ENCODE results near the gene SF3B2. TPM values are rescaled to one million over a fixed set of nuclear protein-coding genes. Genes with fewer than 3 reads are reported as not detected.

Gene SF3B2
- total and polyA plus RNA-seq, 9 of the 15 experiments (the other 6 are each of a cell fraction or from before 2014, with no cell fraction given): 58.3 to 248 (median 157) TPM

DNA sequence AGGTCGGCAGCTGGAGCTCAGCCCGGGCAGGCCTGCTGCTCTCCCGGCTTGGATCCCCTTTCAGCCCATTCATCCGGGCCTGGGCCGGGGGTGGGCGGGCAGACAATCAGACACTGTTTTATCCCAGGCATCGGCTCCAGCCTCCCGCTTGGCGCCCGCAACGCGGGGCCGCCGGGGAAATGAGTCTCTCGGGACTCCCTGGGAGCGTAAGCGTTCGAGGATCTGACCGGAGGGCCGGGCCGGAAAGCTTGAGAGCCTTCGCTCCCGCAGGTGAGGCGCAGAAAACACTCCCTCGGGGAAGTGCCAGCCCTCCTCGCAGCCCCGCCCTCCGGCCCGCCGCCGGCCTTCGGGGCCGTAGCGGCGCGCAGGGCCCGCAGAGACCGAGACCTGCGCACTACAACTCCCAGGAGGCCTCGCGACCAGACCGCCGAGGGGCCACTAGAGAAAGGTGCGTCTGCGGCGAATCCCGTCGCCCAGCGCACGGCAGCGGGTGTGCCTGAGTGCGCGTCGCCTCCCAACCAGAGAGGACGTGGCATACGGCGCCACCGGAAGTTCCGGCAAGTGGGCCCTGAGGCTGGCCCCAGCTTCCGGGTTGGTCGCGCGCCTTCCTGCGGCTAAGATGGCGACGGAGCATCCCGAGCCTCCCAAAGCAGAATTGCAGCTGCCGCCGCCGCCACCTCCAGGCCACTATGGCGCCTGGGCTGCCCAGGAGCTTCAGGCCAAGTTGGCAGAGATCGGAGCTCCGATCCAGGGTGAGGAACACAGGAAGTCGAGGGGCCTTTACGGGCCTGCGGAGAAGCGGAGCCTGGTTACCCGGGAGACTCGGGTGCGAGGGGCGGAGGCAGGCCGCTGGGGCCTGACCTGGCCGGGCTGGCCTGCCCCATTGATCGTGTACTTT, at the start of gene SF3B2 (continued):
- TF ChIP-seq, protein P1, sequence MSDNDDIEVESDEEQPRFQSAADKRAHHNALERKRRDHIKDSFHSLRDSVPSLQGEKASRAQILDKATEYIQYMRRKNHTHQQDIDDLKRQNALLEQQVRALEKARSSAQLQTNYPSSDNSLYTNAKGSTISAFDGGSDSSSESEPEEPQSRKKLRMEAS (CRISPR knock-in tag; IDR thresholded peaks at IDR 0.05): peak; percentile 56
- peak; percentile 97 for TF ChIP-seq HCFC1 (IDR thresholded peaks at IDR 0.05; ENCODE audit: low read depth, low read length)
- 0 out of 2 replicates have a peak, but pooled peaks have one; percentile 66 for TF ChIP-seq NR2C2 (CRISPR knock-in tag; IDR thresholded peaks at IDR 0.05)
- peak; percentile 94 for TF ChIP-seq NR2C2 (tag; IDR thresholded peaks at IDR 0.05)
- no peak for TF ChIP-seq USF1 (CRISPR knock-in tag; IDR thresholded peaks at IDR 0.05)
- TF ChIP-seq NR1H2 (CRISPR knock-in tag; IDR thresholded peaks at IDR 0.05): no peak
- no peak for TF ChIP-seq CAMTA2 (CRISPR knock-in tag; conservative IDR thresholded peaks at IDR 0.05)
- TF ChIP-seq ZBTB8A (IDR thresholded peaks at IDR 0.05; ENCODE audit: partially characterized antibody): no peak
- TF ChIP-seq MXI1 (IDR thresholded peaks at IDR 0.05; ENCODE audit: low read depth, low read length): no peak; the same call in 1 of the 2 replicates
- no peak for TF ChIP-seq CHD1 (IDR thresholded peaks at IDR 0.05; ENCODE audit: low read length)
- no peak for TF ChIP-seq TCFL5 (CRISPR knock-in tag; conservative IDR thresholded peaks at IDR 0.05)
- TF ChIP-seq ZC3H8 (IDR thresholded peaks at IDR 0.05): no peak
- no peak for TF ChIP-seq ZNF398 (CRISPR knock-in tag; IDR thresholded peaks at IDR 0.05)
- TF ChIP-seq ETV1 (tag; conservative IDR thresholded peaks at IDR 0.05; ENCODE audit: low read depth): peak; percentile 83
- TF ChIP-seq ZNF445 (CRISPR knock-in tag; IDR thresholded peaks at IDR 0.05; ENCODE audit: low read depth): no peak
- TF ChIP-seq FOXA3 (CRISPR knock-in tag; conservative IDR thresholded peaks at IDR 0.05 in 1 of 2, IDR thresholded peaks at IDR 0.05 in 1 of 2): 0 out of 4 replicates have a peak, but pooled peaks of 1 of the 2 experiments have one; percentile 36
- peak; percentile 54 to 59; a peak in 2 of 4 replicates for TF ChIP-seq FOXK2 (conservative IDR thresholded peaks at IDR 0.05 in 1 of 2, IDR thresholded peaks at IDR 0.05 in 1 of 2; ENCODE audit: low read depth in 2 of 2)
- TF ChIP-seq NR3C1 (CRISPR knock-in tag; IDR thresholded peaks at IDR 0.05): no peak
- no peak for TF ChIP-seq BCLAF1 (IDR thresholded peaks at IDR 0.05; ENCODE audit: borderline replicate concordance in 1 of 2, control insufficient read depth in 1 of 2, low read depth in 2 of 2, low read length in 1 of 2)
- peak; percentile 96 to 97 for TF ChIP-seq NRF1 (conservative IDR thresholded peaks at IDR 0.05 in 1 of 2, IDR thresholded peaks at IDR 0.05 in 1 of 2)

Data from K562 (cell line).